Suprapubic skin (tissue), 4 donors: Measurements from ENCODE around the gene DNPEP.

Source experiments
- CTCF ChIP-seq, 2 donors: fragments of 200-600 bp in 1 of 2; fragments of 450-650 bp in 1 of 2; sonication (generic) in 1 of 2; IDR thresholded peaks; one replicate each; pipeline ENCODE4 v1.5.1; 2016 to 2019; ENCODE audit warnings: antibody characterized with exemption in 2 of 2, mild to moderate bottlenecking in 1 of 2, moderate library complexity in 1 of 2
- EP300 ChIP-seq: sonication (generic); formaldehyde crosslinking; IDR thresholded peaks from one replicate; pipeline ENCODE4 v1.6.1; 2017; ENCODE audit warnings: antibody characterized with exemption
- POLR2A ChIP-seq, 2 donors: fragments of 450-650 bp; IDR thresholded peaks; one replicate each; pipeline ENCODE4 v1.6.1; 2017; ENCODE audit warnings: antibody characterized with exemption in 2 of 2, mild to moderate bottlenecking in 2 of 2, moderate library complexity in 2 of 2
- POLR2AphosphoS5 ChIP-seq, 3 donors: sonication (generic); formaldehyde crosslinking; IDR thresholded peaks; one replicate each; pipeline ENCODE4 v1.6.1; 2017; ENCODE audit warnings: antibody characterized with exemption in 3 of 3

- TF ChIP-seq POLR2AphosphoS5 (IDR thresholded peaks at IDR 0.05) (no peak), CTCF (IDR thresholded peaks at IDR 0.05) (no peak), POLR2A (IDR thresholded peaks at IDR 0.05) (no peak), EP300 (no peak)
These were observed 38.9 kb upstream of the DNPEP start for GRCh38 chr2:219426534-219427136.
